ENCODE results near the gene APCS.

Gene APCS

GRCh38 chr1:159587461-159587951, at the start of gene APCS:
Gene APCS (plus strand): TSS chr1:159587826. CDS start chr1:159587922, 96 bp downstream.
- no peak for DNase-seq

DNA sequence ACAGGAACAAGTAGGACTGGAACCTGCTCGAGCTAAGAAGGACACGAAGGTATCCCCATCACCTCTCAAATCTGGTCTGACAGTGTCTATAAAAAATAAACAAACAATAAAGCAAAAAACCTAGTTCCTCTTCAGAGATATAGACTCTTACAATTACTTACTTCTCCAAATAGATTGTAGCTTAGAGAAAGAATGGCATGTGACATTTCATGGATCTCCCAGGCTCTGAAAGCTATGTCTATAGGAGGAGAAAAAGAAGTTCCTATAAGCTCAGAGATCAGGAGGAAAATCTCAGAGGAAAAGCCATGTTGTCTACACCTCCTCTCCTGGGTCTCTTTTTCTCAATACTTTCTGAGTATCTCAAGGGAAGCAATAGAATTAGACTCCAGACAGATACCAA, 39.5 kb upstream of the APCS start:
- no peak for DNase-seq

DNA sequence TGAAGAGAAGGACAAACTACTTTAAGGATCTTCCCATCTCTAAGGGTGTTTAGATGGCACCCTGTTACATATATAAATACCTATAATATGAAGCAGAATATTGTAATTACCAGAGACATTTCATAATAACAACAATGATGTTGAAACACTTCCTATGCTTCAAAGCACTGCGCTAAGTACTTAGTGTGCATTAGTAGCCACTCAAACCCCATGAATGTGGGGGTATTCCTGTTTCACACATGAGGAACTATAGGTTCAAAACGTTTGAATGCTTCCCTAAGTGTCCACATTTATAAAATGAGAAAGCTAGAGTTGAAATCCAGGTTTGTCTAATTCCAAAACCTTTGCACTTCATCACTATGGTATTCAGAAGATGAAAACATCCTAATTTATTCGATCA, 33.4 kb upstream of the APCS start:
- no peak for DNase-seq

- DNase-seq, result no peak
Measured at GRCh38 chr1:159554696-159555095, 32.9 kb upstream of the APCS start.

- no peak for DNase-seq
Measured at GRCh38 chr1:159556931-159557369, 30.7 kb upstream of the APCS start.

DNA sequence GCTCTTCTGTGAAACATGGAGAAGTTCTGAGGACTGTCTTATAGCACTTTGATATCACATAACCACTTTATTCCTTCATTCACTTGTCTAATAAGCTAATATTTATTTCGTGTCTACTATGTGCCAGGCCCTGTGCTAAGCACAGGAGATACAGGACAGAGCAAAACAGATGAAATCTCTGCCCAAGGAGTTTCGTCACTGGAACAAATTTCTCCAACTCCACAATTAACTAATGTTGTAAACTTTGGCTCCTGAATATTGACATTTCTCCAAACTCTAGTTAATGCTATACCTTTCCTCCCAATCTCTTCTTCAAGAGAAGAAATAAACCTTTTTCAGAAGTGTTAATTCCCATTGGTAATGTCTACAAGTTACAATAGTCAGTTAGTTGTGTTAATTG, 27.0 kb upstream of the APCS start:
- no peak for DNase-seq

DNA sequence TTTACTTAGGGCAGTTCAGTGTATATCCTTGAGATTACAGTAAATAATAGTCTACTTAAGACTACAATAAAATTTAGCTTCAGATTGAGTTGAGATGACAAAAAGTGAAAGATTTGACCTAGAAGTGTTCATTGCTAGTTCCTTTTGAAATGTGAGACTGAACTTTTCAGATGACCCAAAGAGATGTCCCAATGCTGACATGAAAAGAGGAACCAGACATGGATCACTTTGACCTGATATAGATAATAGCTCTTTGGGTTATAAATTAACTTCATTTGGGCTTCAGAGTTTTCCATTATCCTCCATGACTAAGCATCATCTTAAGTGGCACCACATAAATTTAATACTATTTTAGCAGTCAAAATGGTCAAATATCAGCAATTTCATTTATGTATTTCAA, 26.1 kb upstream of the APCS start:
- DNase-seq, result no peak

DNA sequence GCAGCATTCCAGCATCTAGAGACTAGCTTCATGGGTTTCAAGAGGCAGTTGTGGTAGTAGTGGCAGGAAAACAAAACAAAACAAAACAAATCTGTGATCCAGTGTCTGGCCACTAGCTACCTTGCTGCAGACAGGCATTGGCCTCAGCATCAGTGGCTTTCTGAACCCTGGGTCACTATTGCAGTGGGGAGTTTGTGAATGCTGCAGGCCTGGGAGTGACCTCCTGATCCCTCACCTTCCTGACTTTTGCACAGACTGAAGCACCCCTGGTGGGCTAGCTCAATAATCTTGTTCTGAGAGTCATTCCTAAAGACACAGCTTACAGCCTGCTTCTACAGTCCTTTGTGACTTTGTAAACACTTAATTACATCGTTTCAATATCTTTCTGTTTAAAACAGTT, 24.9 kb upstream of the APCS start:
- no peak for DNase-seq

- no peak for DNase-seq
Measured at GRCh38 chr1:159577446-159577845, 10.2 kb upstream of the APCS start.

DNA sequence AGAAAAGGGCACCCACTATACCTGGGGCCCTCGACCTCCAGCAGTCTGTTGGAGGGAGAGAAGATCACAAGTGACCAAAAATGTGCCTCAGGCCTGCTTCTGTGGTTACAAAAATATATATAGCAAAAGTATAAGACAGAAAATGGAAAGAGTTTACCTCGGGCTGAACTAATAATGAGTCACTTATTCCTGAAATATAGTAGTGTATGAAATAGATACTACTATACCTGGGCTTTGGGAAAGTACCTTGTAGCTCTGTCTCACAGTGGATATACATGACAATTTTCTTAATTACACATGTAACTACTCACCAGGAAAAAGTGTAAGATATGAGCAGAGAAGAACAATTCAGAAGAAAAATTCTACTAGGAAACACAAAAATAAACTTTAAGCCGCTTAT, 7.3 kb upstream of the APCS start:
- DNase-seq, result no peak

DNA sequence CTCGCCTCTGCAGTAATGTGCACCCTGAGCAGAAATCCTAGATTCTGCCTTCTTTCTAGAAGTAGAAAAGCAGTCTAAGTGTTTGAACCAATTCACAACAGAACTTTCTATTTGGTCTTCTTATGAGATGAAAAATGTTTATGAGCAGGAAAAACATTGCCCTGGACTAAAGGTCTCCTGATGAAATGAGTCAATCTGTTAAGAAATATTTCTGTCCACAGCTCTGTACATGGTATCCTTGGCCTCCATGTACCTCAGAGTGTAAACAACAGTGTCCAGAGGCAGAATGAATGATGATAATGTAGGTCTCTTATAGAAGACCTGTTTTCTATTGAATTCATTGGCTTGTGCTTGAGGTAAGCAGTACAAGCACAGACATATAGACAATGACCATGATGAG, 6.2 kb upstream of the APCS start:
- no peak for DNase-seq

GRCh38 chr1:159584536-159584935, 3.1 kb upstream of the APCS start:
- no peak for DNase-seq

- DNase-seq, result no peak
Measured at GRCh38 chr1:159591981-159592380, 4.4 kb downstream of the APCS start.

DNA sequence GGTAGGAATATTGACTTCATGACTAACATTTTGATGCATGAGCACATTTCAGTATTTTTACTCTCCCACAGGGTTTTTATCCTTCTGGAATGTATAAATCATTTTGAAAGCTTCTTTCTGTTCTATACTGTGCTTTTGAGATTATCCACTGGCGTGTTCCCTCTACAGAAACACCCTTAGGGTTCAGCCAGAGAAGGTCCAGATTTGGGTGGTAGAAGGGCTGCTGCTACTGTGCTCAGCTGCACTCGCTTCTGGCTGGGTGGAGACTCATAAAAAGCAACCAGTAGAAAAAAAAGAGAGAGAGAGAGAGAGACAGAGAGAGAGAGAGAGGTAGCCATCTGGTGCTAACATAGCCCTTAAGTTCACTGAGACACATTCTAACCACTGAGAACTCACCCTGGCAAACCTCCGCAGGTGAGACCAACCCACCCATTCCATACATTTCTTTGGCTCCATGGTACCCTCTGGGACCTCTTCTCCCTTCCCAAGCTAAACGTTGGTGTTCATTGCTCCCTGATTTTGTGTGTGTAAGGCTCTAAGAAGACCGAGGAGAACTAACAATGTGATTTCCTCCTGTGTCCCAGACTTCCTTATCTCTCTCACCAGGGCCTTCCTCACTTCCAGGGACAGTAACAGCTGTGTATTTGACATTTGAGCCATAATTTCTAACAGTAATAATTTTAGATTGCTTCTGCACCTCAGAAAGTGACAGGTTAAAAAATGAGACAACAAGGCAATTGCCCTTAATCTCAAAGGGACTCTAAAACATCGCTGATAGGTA, 7.2 kb downstream of the APCS start:
- DNase-seq, result no peak

DNA sequence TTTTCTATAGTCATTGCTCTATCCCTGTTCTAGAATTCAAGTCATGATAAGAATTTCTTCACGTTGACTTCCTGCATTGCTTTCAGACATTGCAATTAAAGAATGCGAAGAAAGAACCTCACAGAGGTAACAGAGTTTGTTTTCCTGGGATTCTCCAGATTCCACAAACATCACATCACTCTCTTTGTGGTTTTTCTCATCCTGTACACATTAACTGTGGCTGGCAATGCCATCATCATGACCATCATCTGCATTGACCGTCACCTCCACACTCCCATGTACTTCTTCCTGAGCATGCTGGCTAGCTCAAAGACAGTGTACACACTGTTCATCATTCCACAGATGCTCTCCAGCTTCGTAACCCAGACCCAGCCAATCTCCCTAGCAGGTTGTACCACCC, 10.6 kb downstream of the APCS start:
- DNase-seq, result no peak

DNA sequence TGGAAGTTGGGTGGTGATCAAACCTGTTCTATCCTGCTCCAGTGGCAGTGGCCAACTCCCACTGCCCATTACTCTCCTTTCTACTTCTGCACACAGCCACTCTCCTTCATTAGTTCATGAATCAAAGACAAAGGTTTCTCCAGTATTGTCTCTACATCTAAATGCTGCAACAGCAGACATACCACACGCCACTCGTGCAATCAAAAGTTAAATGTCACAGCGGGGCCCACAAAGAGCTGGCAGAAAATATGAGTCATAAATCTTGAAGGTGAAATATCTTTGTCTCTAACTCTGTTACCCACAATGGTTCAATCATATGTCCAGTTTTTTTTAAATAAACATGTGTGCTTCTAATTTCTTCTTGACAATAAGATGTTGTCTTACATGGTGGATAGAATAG, 13.3 kb downstream of the APCS start:
- no peak for DNase-seq

GRCh38 chr1:159602501-159602999, 14.9 kb downstream of the APCS start:
- DNase-seq, result no peak

DNA sequence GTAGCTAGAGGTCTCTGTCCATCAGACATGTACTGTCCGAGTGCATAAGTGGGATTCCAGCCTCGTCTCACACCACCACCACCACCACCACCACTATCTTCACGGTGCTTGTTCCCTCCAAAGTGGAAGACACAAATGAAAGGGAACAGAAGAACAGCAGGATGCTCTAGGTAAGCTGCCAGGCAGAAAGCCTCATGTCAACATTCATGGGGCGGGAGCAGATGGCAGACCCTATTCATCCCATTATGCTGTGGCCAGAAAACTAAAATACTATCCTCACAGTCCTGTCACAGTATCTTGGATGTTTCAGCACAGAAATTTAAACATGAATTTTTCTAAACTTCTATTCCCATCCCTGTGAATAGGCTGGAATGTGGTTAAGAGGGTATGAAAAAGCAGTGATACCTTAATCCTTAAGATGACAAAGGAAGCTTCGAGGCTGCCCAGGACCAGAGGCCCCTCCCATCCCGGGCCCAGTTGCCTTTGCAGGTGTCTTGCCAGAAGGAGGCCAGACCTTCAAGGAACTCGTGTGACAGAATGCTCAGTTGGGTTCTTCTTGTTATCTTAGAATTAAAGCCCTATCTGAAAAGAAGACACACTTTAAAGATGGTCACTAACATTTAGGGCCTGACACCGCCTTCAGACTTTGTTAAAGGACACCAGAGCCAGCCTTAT, 24.7 kb downstream of the APCS start:
- DNase-seq, result no peak

- no peak for DNase-seq
Measured at GRCh38 chr1:159632922-159633321, 45.3 kb downstream of the APCS start.

Measured in activated effector memory CD4-positive, alpha-beta T cell treated with Interleukin-2 at 50 U/mL for 16 hours (primary cell).